ENCODE measurements around the gene ZNF138. TPM values are rescaled to one million over a fixed set of nuclear protein-coding genes. Genes with fewer than 3 reads are reported as not detected.
"Not testable (repeated sequence)": the region's sequence is repeated elsewhere in the genome, so short reads cannot be mapped to it uniquely, and the experiment has no call there.

Gene ZNF138
- total RNA-seq, 3 donors from 2014 or later: 7.4 to 8.6 (median 8.5) TPM

DNA sequence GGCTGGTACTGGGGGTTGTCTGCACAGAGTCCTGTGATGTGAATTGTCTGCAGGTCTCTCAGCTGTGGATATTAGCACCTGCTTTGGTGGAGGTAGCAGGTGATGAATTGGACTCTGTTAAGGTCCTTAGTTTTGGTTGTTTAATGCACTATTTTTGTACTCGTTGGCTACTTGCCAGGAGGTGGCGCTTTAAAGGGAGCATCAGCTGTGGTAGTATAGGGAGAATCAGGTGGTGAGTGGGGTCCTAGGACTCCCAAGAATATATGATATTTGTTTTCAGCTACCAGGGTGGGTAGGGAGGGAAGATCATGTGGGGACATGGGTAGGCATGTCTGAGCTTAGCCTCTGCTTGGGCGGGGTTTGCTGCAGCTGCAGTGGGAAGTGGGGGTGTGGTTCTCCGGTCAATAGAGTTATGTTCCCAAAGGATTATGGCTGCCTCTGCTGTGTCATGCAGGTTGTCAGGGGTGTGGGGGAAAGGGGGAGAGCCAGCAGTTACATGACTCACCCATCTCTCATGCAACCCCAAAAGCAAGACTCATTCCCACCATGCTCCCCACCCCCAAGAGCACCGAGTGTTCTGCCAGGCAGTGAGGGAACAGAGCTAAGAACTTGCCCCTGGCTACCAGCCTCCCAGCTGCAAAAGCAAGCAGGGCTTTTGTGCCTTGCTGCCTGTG lies 55.2 kb downstream of the ZNF138 start:
- Histone ChIP-seq H3K4me1 (ENCODE audit: low read depth) (no peaks in the 10 kb centered on the region), H3K9me3 (no peaks in the 10 kb centered on the region), H3K4me3 (no peak overlapping the region), H3K36me3 (ENCODE audit: low read depth) (no peaks in the 10 kb centered on the region)
- intact Hi-C loops (cut with DNase I, micrococcal nuclease): no loop called here
- no peak for TF ChIP-seq CTCF (IDR thresholded peaks at IDR 0.05)
- no peak for ATAC-seq
- DNase-seq: no peak

GRCh38 chr7:64849924-64850499 lies 55.8 kb downstream of the ZNF138 start:
- TF ChIP-seq CTCF (IDR thresholded peaks at IDR 0.05): no peak
- Histone ChIP-seq H3K4me1 (ENCODE audit: low read depth) (no peaks in the 10 kb centered on the region), H3K36me3 (ENCODE audit: low read depth) (no peaks in the 10 kb centered on the region), H3K4me3 (no peak overlapping the region), H3K9me3 (no peaks in the 10 kb centered on the region)
- DNase-seq: no peak
- ATAC-seq: no peak
- intact Hi-C loops (cut with DNase I, micrococcal nuclease): no loop called here

- no peaks in the 10 kb centered on the region for H3K36me3 ChIP-seq (ENCODE audit: low read depth)
- no peak overlapping the region for H3K4me3 ChIP-seq
- ATAC-seq: no peak
- intact Hi-C loops (cut with DNase I, micrococcal nuclease): no loop called here
- no peaks in the 10 kb centered on the region for H3K4me1 ChIP-seq (ENCODE audit: low read depth)
- TF ChIP-seq CTCF (IDR thresholded peaks at IDR 0.05): no peak
- H3K9me3 ChIP-seq: no peaks in the 10 kb centered on the region
- no peak for DNase-seq
Measured at GRCh38 chr7:64853679-64854078, 59.5 kb downstream of the ZNF138 start.

GRCh38 chr7:64854969-64855368 lies 60.7 kb downstream of the ZNF138 start:
- DNase-seq (no peak), ATAC-seq (no peak)
- TF ChIP-seq CTCF (IDR thresholded peaks at IDR 0.05): no peak
- Histone ChIP-seq H3K9me3 (no peaks in the 10 kb centered on the region), H3K4me1 (ENCODE audit: low read depth) (no peaks in the 10 kb centered on the region), H3K4me3 (no peak overlapping the region), H3K36me3 (ENCODE audit: low read depth) (no peaks in the 10 kb centered on the region)
- intact Hi-C loops (cut with DNase I, micrococcal nuclease): no loop called here

DNA sequence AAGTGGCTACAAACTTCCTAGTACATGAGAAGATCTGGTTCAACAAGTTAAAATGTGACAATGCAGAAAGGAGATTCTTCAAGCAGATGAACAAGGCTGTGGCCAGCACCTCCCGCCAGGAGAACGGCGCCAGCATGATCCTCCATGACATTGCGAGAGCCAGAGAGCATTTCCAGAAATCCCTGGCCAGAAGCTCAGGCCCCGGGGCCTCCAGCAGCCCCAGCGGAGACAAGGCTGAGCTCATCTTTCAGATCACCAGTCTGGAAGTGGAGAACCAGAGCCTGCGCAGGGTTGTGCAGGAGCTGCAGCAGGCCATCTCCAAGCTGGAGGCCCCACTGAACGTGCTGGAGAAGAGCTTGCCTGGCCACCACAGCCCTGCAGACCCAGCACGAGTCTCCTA lies 68.8 kb downstream of the ZNF138 start:
- Histone ChIP-seq H3K36me3 (ENCODE audit: low read depth) (no peaks in the 10 kb centered on the region), H3K4me3 (no peak overlapping the region), H3K9me3 (no peaks in the 10 kb centered on the region), H3K4me1 (ENCODE audit: low read depth) (no peaks in the 10 kb centered on the region)
- ATAC-seq: no peak
- DNase-seq: no peak
- intact Hi-C loops (cut with DNase I, micrococcal nuclease): no loop called here
- TF ChIP-seq CTCF (IDR thresholded peaks at IDR 0.05): no peak

GRCh38 chr7:64863530-64863929 lies 69.3 kb downstream of the ZNF138 start:
- H3K4me3 ChIP-seq; ATAC-seq; H3K9me3 ChIP-seq; intact Hi-C loops (cut with DNase I, micrococcal nuclease); H3K4me1 ChIP-seq (ENCODE audit: low read depth); H3K36me3 ChIP-seq (ENCODE audit: low read depth); DNase-seq: not testable (repeated sequence)

Measured in mucosa of descending colon (tissue), 3 donors.